HUES6 (cell line): ENCODE data around the gene ELOVL1.

ENCODE experiments used
- H3K27ac ChIP-seq: 2 replicates; pipeline ENCODE4 v1.7.0; 2013; ENCODE audit warnings: low read depth, mild to moderate bottlenecking, low read length, inconsistent platforms
- H3K27me3 ChIP-seq: 2 replicates; pipeline ENCODE4 v1.6.1; 2013; ENCODE audit warnings: low read length; ENCODE audit not compliant: control insufficient read depth, insufficient read depth
- H3K36me3 ChIP-seq: 2 replicates; pipeline ENCODE4 v1.6.1; 2013; ENCODE audit warnings: low read length; ENCODE audit not compliant: control insufficient read depth, insufficient read depth
- H3K4me1 ChIP-seq: 2 replicates; pipeline ENCODE4 v1.6.1; 2013; ENCODE audit warnings: low read length; ENCODE audit not compliant: control insufficient read depth, insufficient read depth
- H3K4me3 ChIP-seq: 2 replicates; pipeline ENCODE4 v1.5.1; 2013; ENCODE audit warnings: low read depth, low read length
- H3K9ac ChIP-seq: one replicate; pipeline ENCODE4 v1.6.1; 2013; ENCODE audit warnings: mild to moderate bottlenecking, low read length
- H3K9me3 ChIP-seq: 2 replicates; pipeline ENCODE4 v1.6.1; 2013; ENCODE audit warnings: low read depth, low read length; ENCODE audit not compliant: control insufficient read depth, insufficient read depth

Gene ELOVL1

DNA sequence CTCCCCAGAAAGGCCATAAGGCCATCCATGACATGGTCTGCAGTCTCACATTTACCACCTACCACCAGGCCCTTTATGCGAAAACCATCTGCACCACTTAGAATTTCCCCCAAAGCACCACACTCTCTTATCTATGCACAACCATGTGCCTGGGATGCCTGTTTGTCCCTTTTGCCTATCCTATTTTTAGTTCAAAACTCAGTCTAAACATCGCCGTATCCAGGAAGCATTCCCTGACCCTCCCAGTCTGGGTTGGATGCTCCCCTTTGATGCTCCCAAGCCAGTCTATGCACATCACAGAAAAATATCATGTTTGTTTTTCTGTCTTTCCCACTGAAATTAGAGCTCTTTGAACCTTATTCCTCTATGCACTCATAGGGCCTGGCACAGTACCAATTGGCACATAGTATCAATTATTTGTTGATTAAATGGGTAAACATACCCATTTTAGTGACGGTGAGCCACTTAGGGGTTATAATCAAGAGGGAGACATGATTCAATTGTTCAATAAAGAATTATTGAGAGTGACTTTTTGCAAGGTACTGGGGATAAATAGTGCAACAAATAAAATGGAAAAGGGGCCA, 23.5 kb downstream of the ELOVL1 start:
- Histone ChIP-seq H3K9ac (no peak overlapping the region), H3K27ac (no peak overlapping the region), H3K4me1 (peaks cover 15% of the 10 kb centered on the region)

GRCh38 chr1:43340559-43340958, 27.3 kb downstream of the ELOVL1 start:
- Histone ChIP-seq H3K4me1 (peaks cover 3% of the 10 kb centered on the region; the same call in 1 of the 2 replicates), H3K36me3 (no peaks in the 10 kb centered on the region), H3K9me3 (no peaks in the 10 kb centered on the region), H3K27ac (no peak overlapping the region), H3K9ac (no peak overlapping the region), H3K27me3 (no peaks in the 10 kb centered on the region), H3K4me3 (no peak overlapping the region)

More for the DNA sequence above, 23.5 kb downstream of the ELOVL1 start:
- Histone ChIP-seq H3K4me3 (no peak overlapping the region), H3K9me3 (no peaks in the 10 kb centered on the region), H3K27me3 (peaks cover 4% of the 10 kb centered on the region; the same call in 1 of the 2 replicates), H3K36me3 (no peaks in the 10 kb centered on the region)

GRCh38 chr1:43339584-43340232, 28.1 kb downstream of the ELOVL1 start:
- Histone ChIP-seq H3K4me3 (no peak overlapping the region), H3K9ac (no peak overlapping the region), H3K4me1 (peaks cover 3% of the 10 kb centered on the region; the same call in 1 of the 2 replicates), H3K9me3 (no peaks in the 10 kb centered on the region), H3K27me3 (no peaks in the 10 kb centered on the region), H3K27ac (no peak overlapping the region), H3K36me3 (no peaks in the 10 kb centered on the region)

- no peak overlapping the region for H3K4me3 ChIP-seq
- no peaks in the 10 kb centered on the region for H3K36me3 ChIP-seq
- no peak overlapping the region for H3K27ac ChIP-seq
- no peaks in the 10 kb centered on the region for H3K9me3 ChIP-seq
- no peaks in the 10 kb centered on the region for H3K4me1 ChIP-seq
- H3K27me3 ChIP-seq = no peaks in the 10 kb centered on the region
- H3K9ac ChIP-seq = no peak overlapping the region
These were observed 29.8 kb downstream of the ELOVL1 start for GRCh38 chr1:43338001-43338400.

GRCh38 chr1:43337588-43337987, 30.2 kb downstream of the ELOVL1 start, which contains the start of gene MPL:
Gene MPL (plus strand): TSS chr1:43337818. CDS start chr1:43337849, 31 bp downstream.
- no peaks in the 10 kb centered on the region for H3K4me1 ChIP-seq
- no peak within 1 kb of the TSS for H3K27ac ChIP-seq
- no peaks in the 10 kb centered on the region for H3K27me3 ChIP-seq
- no peak within 1 kb of the TSS for H3K4me3 ChIP-seq
- H3K9ac ChIP-seq = no peak within 1 kb of the TSS
- no peaks in the 10 kb centered on the region for H3K9me3 ChIP-seq
- H3K36me3 ChIP-seq = no peaks in the 10 kb centered on the region

DNA sequence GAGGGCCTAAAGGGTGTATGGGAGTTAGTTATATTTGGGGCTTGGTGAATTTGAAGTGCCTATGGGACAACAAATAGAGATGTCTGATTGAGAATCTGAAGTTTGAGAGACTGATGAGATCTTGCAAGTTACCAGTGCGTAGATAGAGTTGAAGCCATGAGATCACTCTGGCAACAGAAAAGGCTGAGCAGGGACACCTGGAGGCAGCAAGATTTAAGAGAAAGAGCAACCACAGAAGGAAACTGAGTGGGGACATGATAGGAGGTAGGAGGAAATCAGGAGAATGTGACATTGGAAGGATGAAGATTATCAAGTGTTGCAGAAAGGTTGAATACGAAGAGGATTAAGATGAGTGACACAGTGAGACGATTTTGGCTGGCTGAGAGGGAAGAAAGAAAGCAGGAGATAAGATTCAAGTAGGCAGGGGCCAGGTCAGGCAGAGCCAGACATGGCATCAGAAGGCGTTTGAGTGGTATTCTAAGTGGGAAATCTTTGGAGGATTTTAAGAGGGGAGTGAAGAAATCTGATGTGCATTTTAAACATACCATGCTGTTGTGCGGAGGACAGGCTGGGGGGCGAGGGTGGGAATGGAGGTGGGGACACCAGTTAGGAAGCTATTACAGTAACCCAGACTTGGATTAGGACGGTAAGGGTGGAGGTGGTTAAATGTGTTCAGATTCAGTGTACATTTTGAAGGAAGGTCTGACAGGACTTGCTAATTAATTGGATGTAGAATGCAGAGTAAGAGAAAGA, 33.2 kb downstream of the ELOVL1 start:
- no peak overlapping the region for H3K27ac ChIP-seq
- no peak overlapping the region for H3K9ac ChIP-seq
- H3K4me3 ChIP-seq = no peak overlapping the region
- H3K27me3 ChIP-seq = no peaks in the 10 kb centered on the region
- H3K9me3 ChIP-seq = no peaks in the 10 kb centered on the region
- no peaks in the 10 kb centered on the region for H3K36me3 ChIP-seq
- H3K4me1 ChIP-seq = peaks cover 13% of the 10 kb centered on the region

DNA sequence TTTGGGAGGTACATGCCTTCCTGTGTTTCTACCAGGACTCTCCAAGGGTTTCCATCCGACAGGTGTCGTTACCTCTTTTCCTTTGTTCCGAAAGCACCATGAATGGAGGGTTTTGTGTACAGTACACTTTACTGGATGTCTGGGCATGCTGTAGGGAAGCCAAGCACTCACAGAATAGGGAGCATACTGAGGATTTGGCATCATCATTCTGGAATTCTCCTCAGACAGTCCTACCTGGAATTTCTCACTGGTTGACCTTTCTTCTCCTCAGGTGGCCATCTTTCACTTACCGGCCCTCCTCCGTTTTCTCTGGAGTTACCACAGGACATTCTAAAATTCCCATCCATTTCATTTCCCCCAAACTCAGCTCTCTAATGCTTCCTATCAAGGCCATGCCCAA, 36.1 kb downstream of the ELOVL1 start:
- no peak overlapping the region for H3K27ac ChIP-seq
- no peaks in the 10 kb centered on the region for H3K36me3 ChIP-seq
- no peak overlapping the region for H3K4me3 ChIP-seq
- H3K9me3 ChIP-seq = peaks cover 13% of the 10 kb centered on the region
- H3K4me1 ChIP-seq = peaks cover 13% of the 10 kb centered on the region
- no peaks in the 10 kb centered on the region for H3K27me3 ChIP-seq
- H3K9ac ChIP-seq = no peak overlapping the region

DNA sequence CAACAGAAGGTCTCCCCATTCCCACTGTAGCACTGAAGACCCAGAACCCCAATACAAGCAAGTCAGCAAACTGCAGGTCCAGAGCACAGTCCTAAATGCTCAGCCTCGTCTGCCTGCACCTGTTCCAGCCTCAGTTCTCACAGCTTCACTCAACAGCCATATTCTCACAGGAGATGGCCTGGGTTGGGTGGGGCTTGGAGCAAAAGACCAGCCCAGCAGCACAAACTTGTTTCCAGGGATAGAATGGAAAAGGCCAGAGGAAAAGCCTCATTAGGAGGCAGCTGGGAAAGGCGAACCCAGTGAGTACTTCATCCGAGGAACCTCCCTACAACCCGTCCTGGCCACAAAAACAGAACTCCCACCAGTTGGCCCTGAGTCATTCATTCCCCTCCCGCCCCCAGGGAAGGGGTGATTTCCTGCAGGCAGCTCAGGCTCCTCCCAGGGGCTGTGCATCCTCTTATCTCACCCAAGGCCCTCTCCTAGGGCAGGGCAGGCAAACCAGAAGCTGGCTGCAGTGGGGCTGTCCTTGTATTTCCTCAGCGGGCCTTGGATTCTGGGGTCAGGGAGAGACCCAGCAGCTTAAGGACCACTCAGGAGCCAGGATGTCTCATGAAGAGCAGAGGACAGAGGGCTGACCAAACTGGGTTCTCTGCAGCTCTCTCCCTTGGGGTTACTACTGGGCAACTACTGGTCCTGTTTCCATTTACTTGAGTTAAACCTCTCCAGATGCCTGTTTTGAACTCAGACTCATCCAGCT, 37.6 kb downstream of the ELOVL1 start:
- H3K36me3 ChIP-seq = no peaks in the 10 kb centered on the region
- no peak overlapping the region for H3K4me3 ChIP-seq
- H3K27ac ChIP-seq = no peak overlapping the region
- H3K4me1 ChIP-seq = peaks cover 13% of the 10 kb centered on the region
- no peaks in the 10 kb centered on the region for H3K27me3 ChIP-seq
- peaks cover 16% of the 10 kb centered on the region for H3K9me3 ChIP-seq
- H3K9ac ChIP-seq = no peak overlapping the region

- Histone ChIP-seq H3K9me3 (peaks cover 16% of the 10 kb centered on the region), H3K27ac (no peak overlapping the region), H3K4me3 (no peak overlapping the region), H3K4me1 (peaks cover 13% of the 10 kb centered on the region), H3K9ac (no peak overlapping the region), H3K27me3 (no peaks in the 10 kb centered on the region), H3K36me3 (no peaks in the 10 kb centered on the region)
These were observed 40.1 kb downstream of the ELOVL1 start for GRCh38 chr1:43327549-43328292.

DNA sequence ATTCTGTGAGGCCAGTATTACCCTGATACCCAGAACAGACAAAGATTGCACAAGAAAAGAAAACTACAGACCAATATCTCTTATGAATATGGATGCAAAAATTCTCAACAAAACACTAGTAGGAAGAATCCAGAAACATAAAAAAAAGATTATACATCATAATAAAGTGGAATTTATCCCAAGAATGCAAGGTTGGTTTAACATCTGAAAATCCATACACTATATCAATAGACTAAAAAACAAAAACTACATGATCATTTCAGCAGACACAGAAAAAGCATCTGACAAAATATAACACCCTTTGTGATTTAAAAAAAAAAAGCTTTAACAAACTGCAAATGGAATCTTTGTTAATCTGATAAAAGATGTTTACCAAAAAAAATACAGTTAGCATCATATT, 42.4 kb downstream of the ELOVL1 start:
- H3K27me3 ChIP-seq = no peaks in the 10 kb centered on the region
- H3K4me3 ChIP-seq = no peak overlapping the region
- H3K27ac ChIP-seq = no peak overlapping the region
- peaks cover 7% of the 10 kb centered on the region for H3K4me1 ChIP-seq
- peaks cover 16% of the 10 kb centered on the region for H3K9me3 ChIP-seq
- no peaks in the 10 kb centered on the region for H3K36me3 ChIP-seq
- H3K9ac ChIP-seq = no peak overlapping the region
